Measurements from ENCODE around the gene NABP2.

DNA sequence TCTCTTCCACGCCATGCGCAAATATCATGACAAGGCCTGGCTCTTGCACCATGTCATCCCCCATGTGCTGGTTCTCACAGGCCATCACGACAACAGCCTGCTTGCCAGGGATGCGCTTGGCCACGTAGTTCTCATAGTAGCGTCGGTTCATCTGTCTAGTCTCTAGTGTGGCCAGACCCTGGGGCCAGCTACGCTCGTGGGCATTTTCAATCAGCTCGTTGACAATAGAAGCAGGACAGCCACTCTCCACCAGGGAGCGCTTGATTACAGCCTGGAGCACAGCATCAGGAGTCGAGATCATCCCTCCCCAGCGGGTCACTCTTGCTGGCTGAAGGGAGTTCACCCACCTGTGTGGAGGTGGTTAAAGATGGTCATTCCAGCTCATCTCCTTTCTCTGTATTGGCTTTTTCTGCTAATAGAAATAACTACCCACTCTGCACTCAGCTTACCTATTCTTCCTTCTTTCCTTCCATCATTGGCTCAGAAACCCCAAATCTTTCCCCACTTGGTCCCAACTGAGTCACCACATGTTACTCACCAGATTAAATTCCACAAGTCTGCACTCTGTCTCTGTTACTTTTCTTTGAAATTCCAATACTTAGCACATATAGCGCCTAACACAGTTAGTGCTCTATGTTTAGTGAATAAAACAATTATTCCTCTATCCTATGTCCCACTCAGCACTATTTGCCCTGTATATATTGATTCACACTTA lies 17.5 kb upstream of the NABP2 start:
- TF ChIP-seq RAD21 (conservative IDR thresholded peaks at IDR 0.05) (no peak), POLR2AphosphoS5 (IDR thresholded peaks at IDR 0.05) (no peak), SMC3 (conservative IDR thresholded peaks at IDR 0.05; ENCODE audit: poor library complexity) (peak; percentile 23), EZH2 (IDR thresholded peaks at IDR 0.05; ENCODE audit: borderline replicate concordance, insufficient read depth, low read length, poor library complexity, severe bottlenecking) (no peak), EP300 (conservative IDR thresholded peaks at IDR 0.05; ENCODE audit: poor library complexity, severe bottlenecking) (no peak), TAF1 (IDR thresholded peaks at IDR 0.05; ENCODE audit: low read depth) (no peak)
- TF ChIP-seq, protein P1, sequence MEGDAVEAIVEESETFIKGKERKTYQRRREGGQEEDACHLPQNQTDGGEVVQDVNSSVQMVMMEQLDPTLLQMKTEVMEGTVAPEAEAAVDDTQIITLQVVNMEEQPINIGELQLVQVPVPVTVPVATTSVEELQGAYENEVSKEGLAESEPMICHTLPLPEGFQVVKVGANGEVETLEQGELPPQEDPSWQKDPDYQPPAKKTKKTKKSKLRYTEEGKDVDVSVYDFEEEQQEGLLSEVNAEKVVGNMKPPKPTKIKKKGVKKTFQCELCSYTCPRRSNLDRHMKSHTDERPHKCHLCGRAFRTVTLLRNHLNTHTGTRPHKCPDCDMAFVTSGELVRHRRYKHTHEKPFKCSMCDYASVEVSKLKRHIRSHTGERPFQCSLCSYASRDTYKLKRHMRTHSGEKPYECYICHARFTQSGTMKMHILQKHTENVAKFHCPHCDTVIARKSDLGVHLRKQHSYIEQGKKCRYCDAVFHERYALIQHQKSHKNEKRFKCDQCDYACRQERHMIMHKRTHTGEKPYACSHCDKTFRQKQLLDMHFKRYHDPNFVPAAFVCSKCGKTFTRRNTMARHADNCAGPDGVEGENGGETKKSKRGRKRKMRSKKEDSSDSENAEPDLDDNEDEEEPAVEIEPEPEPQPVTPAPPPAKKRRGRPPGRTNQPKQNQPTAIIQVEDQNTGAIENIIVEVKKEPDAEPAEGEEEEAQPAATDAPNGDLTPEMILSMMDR (IDR thresholded peaks at IDR 0.05; ENCODE audit: poor library complexity, severe bottlenecking): peak; percentile 47
- TF ChIP-seq, protein P2, sequence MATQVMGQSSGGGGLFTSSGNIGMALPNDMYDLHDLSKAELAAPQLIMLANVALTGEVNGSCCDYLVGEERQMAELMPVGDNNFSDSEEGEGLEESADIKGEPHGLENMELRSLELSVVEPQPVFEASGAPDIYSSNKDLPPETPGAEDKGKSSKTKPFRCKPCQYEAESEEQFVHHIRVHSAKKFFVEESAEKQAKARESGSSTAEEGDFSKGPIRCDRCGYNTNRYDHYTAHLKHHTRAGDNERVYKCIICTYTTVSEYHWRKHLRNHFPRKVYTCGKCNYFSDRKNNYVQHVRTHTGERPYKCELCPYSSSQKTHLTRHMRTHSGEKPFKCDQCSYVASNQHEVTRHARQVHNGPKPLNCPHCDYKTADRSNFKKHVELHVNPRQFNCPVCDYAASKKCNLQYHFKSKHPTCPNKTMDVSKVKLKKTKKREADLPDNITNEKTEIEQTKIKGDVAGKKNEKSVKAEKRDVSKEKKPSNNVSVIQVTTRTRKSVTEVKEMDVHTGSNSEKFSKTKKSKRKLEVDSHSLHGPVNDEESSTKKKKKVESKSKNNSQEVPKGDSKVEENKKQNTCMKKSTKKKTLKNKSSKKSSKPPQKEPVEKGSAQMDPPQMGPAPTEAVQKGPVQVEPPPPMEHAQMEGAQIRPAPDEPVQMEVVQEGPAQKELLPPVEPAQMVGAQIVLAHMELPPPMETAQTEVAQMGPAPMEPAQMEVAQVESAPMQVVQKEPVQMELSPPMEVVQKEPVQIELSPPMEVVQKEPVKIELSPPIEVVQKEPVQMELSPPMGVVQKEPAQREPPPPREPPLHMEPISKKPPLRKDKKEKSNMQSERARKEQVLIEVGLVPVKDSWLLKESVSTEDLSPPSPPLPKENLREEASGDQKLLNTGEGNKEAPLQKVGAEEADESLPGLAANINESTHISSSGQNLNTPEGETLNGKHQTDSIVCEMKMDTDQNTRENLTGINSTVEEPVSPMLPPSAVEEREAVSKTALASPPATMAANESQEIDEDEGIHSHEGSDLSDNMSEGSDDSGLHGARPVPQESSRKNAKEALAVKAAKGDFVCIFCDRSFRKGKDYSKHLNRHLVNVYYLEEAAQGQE (IDR thresholded peaks at IDR 0.05; ENCODE audit: borderline replicate concordance): no peak

All from neural cell (in vitro differentiated cells).